GM10847 (cell line): Measurements from ENCODE around the gene SPG7.

Experiments used
- POLR2A ChIP-seq: IDR thresholded peaks from 2 replicates; pipeline ENCODE4 v1.6.1; 2011; ENCODE audit not compliant: insufficient read length; ENCODE audit errors: extremely low read depth

Gene SPG7

GRCh38 chr16:89507834-89508590 lies at the start of gene SPG7:
Gene SPG7 (plus strand): TSS chr16:89508403. CDS start chr16:89508418, 15 bp downstream.
- peak; percentile 95 for TF ChIP-seq POLR2A

- TF ChIP-seq POLR2A, result no peak
Measured at GRCh38 chr16:89458551-89458950, 49.7 kb upstream of the SPG7 start.

GRCh38 chr16:89458967-89459366 lies 49.2 kb upstream of the SPG7 start:
- TF ChIP-seq POLR2A, result no peak

DNA sequence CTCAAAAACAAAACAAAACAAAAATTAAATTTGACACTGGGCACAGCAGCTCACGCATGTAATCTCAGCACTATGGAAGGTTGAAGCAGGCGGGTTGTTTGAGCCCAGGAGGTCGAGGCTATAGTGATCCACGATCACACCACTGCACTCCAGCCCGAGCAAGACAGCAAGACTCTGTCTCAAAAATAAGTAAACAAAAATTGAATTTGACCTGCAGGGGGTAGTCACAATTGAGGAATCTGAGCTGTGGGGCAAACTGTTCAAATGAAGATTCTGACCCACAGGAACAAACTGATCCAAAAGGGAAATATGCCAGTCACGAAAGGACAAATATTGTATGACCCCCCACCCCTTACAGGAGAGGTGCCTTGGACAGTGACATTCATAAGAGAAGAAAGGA lies 47.6 kb upstream of the SPG7 start:
- no peak for TF ChIP-seq POLR2A

GRCh38 chr16:89466920-89467319 lies 41.3 kb upstream of the SPG7 start:
- TF ChIP-seq POLR2A, result no peak

- no peak for TF ChIP-seq POLR2A
Measured at GRCh38 chr16:89467382-89467781, 40.8 kb upstream of the SPG7 start.

- TF ChIP-seq POLR2A, result no peak
Measured at GRCh38 chr16:89472711-89473075, 35.5 kb upstream of the SPG7 start.

DNA sequence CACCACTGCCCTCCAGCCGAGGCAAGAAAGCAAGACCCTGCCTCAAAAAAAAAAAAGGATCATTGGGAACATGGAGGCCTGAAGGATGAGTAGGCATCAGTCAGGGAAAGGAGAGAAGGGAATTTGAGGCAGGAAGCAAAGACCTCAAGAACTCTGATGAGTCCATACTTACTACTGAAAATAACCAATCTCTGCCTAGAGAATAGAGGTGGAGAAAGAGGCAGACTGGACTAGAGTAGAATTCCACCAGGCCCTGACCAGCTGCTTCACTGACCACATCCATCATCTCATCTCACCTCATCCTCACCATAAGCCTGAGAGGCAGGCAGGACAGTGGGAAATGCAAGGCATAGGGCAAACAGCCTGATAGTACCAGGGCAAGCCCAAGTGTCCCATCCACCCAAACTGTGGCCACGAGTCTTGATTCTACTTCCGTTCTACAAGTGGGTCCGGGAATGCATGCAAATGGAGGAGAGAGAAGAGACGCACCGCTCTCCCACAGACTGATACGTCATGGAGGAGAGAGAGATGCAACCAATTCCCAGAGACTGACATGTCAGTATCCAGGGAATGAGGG lies 35.0 kb upstream of the SPG7 start:
- no peak for TF ChIP-seq POLR2A

GRCh38 chr16:89473791-89474414 lies 34.3 kb upstream of the SPG7 start:
- TF ChIP-seq POLR2A, result no peak

GRCh38 chr16:89475144-89475543 lies 33.1 kb upstream of the SPG7 start:
- TF ChIP-seq POLR2A, result no peak

- no peak for TF ChIP-seq POLR2A
Measured at GRCh38 chr16:89476379-89476778, 31.8 kb upstream of the SPG7 start.

DNA sequence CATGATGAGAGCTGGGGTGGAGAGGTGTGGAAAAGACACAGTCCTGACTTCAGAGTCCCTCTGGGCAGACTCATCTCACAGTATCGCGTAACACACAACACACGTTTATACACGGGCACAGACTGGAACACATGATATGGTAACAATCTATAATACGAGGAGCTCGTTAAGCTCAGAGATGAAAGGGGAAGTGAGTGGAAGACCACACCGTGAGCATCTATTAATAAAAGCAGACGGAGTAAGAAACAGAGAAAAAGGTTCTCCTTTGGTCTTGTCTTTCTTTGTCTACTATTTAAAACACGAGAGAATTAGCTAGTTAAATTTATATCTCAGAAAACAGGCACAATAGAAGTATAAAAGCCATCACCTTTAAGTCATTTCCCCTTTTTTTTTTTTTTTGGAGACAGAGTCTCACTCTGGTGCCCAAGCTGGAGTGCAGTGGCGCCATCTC lies 31.4 kb upstream of the SPG7 start:
- no peak for TF ChIP-seq POLR2A

GRCh38 chr16:89478576-89479221 lies 29.5 kb upstream of the SPG7 start:
- no peak for TF ChIP-seq POLR2A

GRCh38 chr16:89481356-89481955 lies 26.7 kb upstream of the SPG7 start:
- no peak for TF ChIP-seq POLR2A

DNA sequence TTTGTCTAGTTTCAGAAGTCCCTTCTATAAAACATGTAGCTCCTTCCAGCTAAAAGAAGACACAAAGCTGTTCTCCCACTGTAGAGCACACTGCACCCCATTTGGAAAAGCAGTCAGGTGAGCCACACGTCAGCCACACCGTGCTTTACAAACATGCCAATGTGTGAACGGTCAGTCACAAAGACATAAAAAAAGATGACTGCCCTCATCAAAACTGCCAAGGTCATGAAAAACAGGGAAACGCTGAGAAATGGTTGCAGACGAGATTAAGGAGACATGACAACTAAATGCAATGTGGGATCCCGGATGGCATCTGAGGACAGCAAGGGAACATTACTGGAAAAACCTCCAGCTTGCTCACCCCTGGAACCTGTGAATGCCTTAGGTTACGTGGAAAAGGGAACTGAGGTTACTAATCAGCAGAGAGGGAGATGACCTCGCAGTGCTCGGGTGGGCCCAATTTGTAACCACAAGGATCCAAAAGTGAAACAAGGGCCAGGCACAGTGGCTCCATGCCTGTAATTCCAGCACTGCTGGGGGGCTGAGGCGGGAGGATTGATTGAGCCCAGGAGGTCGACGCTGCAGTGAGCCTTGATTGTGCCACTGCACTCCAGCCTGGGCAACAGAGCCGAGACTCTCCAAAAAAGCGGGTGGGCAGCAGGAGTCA lies 25.9 kb upstream of the SPG7 start:
- TF ChIP-seq POLR2A, result no peak
